CD4-positive, alpha-beta T cell treated with Interleukin-1 beta for 1 hour (primary cell): ENCODE results near the gene IKZF2.
A peak's percentile ranks its signal among the peaks of the same experiment; 100 is the strongest.

Experiments
- DNase-seq, 2 donors: peaks; one replicate each; pipeline ENCODE4 v3.0.0-alpha.2; 2020 to 2022

Gene IKZF2

DNA sequence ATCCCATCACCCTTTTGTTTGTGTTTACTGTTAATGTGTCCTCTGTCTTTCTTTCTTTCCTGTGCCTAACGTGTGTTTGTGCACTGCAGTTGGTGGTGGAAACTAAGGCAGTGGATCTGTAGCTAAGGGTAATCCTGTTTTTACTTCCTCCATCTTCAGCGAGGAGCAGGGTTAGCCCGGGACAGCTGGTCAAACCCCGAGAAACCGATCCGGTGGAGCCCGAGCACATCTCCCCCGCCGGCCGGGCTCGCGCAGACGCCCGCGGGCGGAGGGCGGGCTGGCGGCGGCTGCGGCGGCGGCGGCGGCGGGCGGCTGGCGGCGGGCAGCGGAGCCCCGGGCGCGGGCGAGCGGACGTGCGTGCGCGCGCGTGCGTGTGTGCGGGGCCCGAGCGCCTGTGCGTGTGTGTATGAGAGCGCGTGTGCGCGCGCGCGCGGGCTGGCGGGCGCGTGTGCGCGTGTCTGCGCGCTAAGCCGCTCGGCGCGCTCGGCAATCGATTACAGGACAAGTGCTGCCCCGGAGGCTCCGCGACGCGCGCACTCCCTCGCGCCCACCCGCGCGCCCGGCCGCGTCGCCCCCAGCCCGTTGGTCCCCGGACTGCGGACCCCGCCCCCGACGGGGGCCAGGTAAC, at the start of gene IKZF2:
Gene IKZF2, minus strand, starts transcription at position 176 of the 628 bp plus-strand sequence. CDS start 2,983 bp downstream, outside the sequence.
- peak; percentile 73 to 86 for DNase-seq

DNA sequence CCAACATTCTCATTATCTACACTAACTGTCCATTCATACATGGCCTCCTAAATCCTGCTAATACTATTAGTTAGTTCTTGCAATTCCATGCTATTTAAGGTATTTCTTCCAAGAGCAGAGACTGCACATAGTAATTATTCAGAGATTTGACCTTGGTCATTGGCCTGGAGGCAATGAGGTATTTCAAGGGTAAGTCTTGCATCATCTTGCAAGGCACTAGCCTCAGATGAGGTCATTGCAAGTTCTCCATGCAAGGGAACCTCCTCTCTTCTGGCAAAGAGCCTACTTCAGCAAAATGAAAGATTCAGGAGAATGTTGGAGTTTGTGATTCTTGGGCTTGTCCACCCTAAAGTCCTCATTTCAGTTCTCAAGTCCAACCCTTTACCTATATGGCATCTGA, 48.5 kb upstream of the IKZF2 start:
- no peak for DNase-seq

DNA sequence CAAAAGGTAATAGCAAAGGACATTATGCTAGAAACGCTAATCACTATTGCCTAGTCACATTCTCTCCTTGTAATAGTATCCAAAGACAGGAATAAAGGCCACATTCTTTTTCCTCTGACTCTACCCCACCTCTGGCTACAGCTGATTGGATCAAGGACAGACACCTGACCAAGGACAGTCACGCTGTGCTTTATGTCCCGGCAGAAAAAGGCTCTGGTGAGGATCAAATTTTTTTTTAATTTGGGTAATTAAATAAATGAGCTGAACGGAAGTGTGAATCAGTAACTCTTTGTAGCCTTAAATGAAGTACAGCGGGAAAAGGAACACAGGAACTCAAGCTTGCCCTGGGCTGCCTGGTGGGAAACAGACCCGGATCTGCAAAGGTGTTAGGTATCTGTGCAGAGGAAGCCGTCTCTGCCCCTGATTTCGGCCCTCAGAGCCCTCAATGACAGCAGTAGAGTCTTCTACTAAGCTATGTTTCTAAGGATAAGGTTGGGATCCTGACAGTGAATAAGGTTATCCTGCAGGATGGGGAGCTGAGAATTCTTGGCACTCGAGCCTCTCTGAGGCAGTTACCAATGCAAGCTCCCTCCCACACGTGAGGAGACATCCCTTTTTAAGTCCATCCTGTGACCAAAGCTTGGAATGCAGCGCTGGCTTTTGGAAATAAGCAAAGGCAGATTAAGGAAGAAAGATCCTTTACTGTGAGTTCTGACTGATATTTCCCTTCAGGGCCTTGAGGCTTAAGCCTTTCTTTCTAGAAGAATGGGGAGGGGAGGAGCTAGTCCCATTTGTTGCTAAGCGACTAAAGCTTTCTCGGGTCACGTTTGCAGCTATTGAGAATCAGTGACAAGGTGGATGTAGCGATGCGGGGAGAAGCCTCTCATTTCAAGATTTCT, 37.8 kb upstream of the IKZF2 start:
- DNase-seq, result no peak

DNA sequence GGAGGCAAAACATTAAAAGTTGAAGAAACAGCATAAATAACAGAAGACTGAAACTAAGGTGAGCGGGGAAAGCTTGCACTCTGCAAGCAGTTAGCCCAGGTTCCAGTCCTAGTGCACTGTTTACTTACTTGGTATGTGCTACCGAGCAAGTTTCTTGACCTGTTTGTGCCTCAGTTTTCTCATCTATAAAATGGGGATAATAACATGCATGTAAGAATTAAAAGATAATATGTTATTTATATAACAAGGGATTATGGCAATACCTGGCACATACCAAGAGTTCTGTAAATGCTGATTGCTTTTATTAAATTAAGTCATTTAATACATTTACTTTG, 37.1 kb upstream of the IKZF2 start:
- no peak for DNase-seq

DNA sequence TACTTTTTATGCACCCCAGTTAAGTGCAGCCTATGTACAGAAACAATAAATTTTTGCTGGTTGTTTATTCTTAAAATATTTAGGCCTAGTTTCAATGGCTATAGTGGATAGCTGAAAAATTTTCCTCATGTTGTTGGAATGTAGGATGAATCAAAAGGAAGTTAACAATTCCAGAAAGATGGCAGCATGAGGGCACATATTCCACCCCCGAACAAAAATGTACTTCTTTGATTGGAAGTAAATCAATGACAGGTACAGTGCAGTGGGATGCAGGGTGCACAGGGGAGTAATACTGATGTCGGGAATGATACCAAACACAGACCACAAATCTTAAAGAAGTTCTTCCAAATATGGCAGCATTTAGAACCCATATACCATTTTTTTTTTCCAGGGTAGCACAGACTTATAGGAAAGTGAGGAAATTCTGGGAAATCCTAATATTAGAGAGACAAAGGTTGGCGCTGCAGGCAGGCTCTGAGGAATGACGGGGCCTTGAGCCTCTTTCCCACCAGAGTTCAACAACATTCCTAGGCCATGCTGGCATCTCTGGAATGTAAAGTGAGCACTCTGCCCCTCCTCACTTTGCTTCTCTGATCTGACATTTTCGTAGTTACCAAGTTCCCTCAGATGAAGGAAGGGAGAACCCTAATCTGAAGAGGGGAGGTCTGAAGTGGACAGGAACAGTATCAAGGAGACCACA, 36.6 kb upstream of the IKZF2 start:
- DNase-seq, result no peak

DNA sequence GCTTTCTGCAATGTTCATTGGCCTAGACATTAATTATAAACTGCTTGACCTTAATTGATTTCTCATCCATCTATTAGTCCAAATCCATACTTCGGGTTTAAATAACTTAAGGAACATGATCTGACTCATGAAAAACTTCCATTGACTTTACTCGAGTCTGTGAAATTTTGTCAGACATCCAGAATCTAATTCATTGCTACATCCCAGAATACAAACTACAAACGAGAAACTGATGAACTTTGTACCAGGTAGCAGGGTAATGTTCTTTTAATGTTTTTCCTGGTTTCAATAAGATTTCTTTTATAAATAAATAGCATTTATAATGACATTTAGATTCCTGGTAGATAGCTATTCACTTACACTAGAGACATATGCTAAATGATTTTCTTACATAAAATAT, 36.0 kb upstream of the IKZF2 start:
- no peak for DNase-seq

DNA sequence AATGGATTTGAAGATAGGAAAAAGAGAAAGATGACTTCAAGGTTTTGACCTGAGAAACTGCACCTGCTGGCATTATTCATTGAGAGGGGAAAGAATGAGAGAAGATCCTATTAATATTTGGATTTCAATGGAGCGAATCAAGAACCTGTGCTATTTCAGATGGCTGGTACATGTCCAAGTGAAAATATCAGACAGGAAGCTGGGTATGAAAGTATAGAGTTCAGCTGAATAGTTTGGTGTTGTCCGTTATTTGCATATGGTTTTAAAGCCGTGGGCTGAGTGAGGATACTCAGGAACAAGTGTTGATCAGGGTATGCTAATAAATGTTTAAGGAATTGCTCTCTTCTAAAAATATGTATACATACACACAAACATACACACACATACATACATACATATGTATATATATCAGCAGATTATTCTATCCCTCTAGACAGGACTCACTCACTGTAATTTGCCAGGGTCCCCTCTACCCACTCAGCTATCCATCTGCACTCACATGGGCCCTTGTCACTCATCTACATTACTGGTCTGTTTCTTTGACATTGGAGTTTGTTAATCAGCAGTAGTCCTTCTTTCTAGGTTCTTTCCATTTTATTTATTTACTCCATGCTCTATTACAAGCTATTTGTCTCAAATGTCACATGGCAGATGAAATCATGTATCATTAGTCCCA, 33.9 kb upstream of the IKZF2 start:
- no peak for DNase-seq

DNA sequence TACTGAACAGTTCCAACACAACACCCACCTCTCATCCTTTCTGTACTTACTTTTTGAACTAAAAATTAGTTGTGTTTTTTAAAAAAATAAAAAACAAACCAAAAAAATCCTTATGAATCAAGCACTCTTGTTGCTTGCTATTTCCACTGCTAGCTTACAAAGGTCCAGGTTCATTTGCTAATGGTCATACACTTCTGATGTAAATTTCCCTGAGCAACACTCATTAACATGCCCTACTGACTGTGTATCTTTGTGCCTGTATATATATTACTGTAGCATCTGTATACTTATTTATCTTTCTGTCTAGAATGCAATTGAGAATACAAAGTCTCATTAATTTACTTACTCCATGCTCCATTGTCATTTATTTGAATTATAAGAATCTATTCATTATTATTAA, 30.3 kb upstream of the IKZF2 start:
- no peak for DNase-seq

DNA sequence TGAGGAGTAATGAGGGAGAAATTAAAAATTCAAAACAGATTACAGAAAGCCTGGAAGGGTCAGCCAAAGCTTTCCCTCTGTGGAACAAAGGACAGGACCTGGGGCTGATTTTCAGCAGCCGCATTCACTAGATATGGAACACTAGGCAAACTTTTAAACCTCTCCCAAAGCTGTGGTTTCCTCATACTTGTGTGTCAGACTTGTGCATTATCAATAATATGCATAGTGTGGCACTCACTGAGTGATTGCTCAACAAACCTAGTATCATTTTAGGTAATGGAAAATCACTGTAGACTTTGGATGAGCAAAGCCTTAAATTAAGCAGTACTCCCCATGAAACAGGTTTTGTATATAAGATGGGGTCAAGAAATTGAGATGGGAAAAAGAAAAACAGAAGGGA, 26.3 kb upstream of the IKZF2 start:
- no peak for DNase-seq

DNA sequence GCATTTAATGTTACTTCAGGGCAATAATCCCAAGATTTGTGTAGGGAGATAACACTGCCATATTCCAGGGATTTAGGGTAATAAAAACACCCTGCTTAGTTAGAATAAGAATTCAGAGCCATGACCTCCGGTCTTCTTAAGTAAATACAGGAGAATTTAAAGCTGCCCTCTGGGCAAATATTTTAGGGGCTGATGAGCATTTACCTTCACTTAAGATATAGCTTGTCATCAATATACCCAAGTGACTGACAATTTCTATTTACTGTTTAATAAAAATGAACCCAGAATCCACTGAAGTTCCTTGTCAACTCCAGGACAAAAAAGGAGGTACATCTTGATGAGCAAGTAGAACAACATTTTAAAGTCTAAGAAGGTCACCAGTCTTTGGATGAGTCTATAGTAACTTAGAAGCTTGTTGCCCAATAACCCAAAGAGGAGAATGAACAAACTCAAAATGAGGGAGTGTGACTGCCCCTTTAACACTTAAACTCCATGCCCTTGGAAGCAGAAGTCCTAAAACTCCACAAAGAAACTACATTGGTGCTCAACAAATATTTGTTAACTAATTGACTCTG, 24.3 kb upstream of the IKZF2 start:
- no peak for DNase-seq

DNA sequence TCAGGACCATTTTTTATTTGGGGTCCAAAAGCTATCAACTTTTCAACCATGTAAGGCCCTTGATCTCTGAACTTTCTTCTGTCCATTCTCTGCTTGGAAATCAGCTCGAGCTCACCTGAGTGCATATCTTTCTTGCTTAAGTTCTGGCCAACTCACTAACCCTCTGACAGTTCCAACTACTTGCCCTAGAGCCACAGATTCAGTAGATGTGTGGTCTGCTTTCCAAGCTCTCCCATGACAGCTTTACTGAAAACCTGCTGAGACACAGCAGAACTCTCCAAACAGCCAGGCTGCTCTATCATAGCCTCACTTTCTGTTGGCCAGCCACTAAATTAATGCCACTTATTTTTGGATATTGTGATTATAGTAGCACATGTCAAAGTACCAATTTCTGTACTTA, 21.2 kb upstream of the IKZF2 start:
- no peak for DNase-seq

DNA sequence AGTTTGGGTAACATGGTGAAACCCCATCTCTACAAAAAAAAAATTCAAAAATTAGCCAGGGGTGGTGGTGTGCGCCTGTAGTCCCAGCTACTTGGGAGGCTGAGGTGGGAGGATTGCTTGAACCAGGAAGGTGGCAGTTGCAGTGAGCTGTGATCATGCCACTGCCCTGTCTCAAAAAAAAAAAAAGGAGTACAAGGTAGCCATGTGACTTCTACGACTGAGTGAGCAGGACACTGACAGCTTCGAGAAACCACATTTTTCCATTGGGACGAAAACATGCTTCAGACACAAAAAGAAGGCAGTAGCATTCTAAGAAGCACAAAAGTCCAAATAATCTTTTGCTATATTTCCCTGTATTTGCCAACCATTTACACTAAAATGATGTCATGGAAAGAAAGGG, 19.7 kb upstream of the IKZF2 start:
- no peak for DNase-seq

DNA sequence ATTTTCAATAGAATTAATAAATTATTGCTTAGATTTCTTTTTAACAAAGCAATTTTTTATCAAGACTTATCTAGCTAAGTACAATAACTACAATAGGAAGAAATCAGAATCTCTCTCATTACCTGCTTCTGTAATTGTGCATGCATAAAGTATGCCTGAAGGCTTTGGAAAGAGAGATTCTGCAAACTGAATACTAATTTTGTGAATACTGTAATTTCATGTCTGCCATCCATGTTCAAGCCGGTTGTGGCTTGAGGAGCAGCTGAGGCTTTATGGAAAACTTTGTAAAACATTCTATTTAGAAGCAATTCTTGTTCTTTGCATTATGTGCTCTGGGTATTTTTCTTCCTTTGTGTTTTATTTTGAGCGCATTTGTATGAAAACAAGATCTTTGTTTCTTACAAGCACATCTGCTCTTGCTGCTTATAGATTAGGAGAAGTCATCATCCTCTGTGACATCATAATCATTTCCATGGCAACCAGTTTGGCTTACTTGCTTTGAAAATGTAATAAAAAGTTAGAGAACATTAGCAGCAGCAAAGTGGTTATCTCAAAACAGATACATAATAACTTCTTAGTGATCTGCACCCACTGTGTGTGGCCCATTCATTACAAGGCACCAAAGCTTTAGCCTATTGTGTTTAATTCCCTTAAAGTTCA, 16.0 kb upstream of the IKZF2 start:
- no peak for DNase-seq

DNA sequence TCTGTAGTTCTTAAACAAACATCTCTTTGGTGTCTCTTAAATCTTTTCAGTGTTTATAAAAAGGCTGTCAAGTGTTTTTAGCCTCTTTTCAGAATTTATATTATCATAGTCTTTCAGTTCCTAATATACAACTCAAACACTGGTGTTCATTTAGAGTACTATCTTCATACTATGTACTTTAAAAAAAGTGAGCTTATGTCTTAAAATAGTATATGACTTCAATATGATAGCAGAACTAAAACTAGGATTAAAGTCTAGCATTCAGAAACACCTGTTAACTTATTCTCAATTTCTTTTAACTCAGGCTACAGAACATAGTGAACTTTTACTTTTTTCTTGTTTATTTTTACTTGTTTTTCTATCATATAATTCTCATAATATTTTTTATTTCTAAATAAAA, 14.7 kb upstream of the IKZF2 start:
- no peak for DNase-seq

DNA sequence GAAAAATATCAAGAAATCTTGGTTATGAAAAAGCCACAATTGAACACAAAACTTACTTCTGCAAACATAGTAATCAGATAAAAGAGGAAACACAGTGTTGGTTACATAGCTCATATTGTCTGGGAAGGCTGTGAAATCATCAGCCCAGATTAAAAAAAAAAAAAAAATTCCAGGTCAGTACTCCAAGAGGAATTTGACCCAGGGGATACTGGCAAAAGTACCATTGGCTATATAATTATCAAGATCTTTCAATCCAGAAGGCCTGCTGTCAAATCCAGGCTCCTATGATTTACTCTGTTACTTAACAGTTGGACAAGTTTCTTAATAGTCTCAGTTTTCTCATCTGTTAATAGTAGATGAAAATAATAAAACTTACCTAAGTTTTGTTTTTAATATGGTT, 12.9 kb upstream of the IKZF2 start:
- DNase-seq, result no peak

DNA sequence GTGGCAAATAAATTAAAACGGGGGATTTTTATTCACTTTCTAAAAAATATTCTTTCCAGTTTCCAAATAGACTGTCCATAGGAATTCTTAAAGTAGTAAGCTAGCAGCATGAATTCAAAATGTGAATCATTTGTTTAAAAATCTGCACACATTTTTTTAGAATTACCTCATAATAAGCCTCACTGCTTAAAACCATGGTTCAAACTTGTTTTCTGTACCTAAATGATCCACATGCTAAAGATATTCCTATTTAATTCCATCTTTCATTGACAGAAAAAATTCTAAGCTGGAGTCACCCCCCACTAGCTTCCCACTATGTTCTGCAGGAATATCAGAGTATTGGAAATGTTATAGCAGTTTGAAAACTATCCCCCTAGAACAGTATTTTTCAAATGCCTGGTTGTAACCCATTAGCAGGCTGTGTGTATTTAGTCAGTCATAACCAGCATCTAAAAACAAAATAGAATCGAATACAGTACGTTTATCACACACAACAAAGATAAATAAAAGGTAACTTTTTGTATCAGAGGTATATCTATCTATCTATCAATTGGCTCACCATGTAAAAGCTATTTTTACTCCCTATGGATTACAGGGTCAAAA, 11.2 kb upstream of the IKZF2 start:
- DNase-seq, result no peak

DNA sequence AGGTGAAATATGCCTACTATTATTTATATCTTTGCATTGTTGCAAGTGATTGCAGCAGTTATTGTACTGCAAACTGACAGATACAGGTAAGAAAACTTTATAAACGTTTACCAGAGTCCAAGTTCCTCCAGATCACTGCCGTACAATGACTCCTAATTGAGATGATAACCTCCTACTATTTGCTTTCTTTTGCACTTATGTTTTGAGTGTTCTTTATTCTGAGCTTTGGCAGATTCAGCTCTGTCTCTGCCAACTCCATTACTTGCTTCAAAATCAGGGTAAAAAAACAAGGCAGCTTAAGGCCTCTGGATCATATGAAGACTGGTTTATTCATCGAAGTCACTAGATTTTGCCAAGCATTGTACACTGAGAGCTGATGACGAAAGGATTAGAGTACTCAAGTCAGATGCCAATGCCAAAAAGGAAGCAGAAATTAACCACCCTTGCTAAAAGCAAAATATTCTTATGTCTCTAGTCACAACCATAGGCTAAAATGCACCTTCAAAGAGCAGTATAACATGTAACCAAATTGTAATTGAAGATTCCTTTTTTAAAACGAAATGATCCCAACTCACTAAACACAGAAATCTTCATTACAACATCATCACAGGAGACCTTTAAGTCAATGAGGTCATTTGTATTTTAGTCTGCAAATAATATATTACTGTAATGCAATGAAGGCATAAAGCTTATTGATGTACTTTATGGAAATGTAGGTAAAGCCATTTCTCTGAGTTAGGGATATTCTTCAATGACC, 10.5 kb upstream of the IKZF2 start:
- DNase-seq, result no peak

DNA sequence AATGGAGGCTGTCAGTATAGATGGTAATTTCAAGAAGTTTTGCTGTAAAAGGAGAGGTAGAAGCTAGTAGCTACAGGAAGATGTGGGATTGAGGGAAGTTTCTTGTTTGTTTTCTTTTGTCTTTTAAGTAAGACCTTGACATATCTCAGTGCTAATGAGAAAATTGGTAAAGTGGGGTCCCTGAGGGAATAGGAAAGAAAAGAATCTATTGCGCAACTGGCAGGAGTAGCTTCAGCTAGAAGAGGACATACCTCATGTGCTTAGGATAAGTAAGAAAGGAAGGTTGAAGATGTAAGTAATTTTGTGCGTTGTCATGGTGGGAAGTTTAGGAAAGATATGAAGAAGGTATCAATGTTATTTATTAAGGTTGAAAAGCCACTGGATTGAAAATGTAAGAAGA, 8.4 kb upstream of the IKZF2 start:
- no peak for DNase-seq

DNA sequence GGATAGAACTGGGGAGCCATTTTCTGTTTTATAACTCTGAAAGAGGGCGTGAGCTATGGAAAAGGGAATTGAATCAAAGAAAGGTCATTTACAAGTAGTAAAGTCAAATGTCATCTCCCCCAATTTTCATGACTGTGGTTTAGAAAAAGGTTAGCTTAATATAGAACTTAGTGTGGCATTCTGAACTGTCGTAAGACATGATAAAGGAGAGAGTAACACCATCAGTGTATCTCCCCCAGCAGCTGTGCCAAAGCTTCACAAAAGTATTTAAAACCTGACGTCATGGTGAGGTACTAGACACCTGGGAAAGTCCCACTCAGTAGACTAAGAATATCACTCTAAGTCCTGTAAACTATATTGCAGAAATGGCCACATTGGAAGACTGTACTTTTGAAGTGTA, 5.8 kb upstream of the IKZF2 start:
- DNase-seq, result peak in 1 of 2 donors; percentile 53

DNA sequence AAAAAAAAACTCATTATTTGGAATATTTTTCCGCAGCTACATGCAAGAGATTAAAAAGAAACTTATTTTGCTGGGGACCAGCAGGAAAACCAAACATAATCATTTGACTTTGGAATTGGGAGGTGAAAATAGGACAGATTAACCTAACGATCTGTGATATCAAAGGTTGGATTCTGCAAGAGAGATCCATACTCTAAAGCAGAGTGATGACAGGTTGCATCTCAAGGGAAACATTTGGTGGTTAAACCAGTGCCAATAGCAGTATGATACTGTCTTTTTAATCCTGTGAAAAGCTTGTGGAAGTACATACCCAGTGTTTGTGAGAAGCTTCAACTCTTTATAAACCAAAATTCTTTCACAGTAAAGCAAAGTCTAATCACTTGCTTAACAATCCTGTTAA, 5.3 kb upstream of the IKZF2 start:
- no peak for DNase-seq

DNA sequence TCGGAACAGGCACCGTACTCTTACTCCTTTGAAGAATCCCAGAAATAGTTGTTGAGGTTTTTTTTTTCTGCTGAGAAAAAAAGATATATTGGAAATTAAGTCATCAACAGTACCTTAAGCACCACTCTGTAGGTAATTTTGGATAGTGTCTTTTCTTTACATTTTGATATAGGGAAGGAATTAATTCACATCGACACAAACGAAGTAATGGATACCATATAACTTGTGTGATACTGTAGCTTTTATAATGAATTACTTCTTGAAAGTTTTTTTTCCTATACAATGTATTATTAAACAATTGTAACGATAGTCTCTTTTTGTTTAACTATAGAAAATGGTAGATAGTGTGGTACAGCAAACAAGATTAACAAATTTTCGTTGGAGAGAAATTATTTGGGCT, 1.5 kb upstream of the IKZF2 start:
- no peak for DNase-seq
